Measurements from ENCODE around the gene MRPS31. TPM values are rescaled to one million over a fixed set of nuclear protein-coding genes. Genes with fewer than 3 reads are reported as not detected.
"Not testable (repeated sequence)": the region's sequence is repeated elsewhere in the genome, so short reads cannot be mapped to it uniquely, and the experiment has no call there.

MRPS31 gene
- total RNA-seq, 1 experiment from 2014 or later: 35.6 TPM

GRCh38 chr13:40764587-40765403 lies 6.2 kb downstream of the MRPS31 start:
- no peak for DNase-seq (ENCODE audit: extremely low read depth, low read depth)

GRCh38 chr13:40762849-40763248 lies 8.1 kb downstream of the MRPS31 start:
- no peak for DNase-seq (ENCODE audit: extremely low read depth, low read depth)

GRCh38 chr13:40758811-40759210 lies 12.2 kb downstream of the MRPS31 start:
- DNase-seq (ENCODE audit: extremely low read depth, low read depth): no peak

- DNase-seq (ENCODE audit: extremely low read depth, low read depth): no peak
Measured at GRCh38 chr13:40756042-40756441, 14.9 kb downstream of the MRPS31 start.

- no peak for DNase-seq (ENCODE audit: extremely low read depth, low read depth)
Measured at GRCh38 chr13:40755082-40755700, 15.8 kb downstream of the MRPS31 start.

- no peak for DNase-seq (ENCODE audit: extremely low read depth, low read depth)
Measured at GRCh38 chr13:40749327-40749726, 21.7 kb downstream of the MRPS31 start.

GRCh38 chr13:40735232-40735548 lies 35.8 kb downstream of the MRPS31 start:
- DNase-seq (ENCODE audit: extremely low read depth, low read depth): not testable (repeated sequence)

GRCh38 chr13:40734536-40735231 lies 36.3 kb downstream of the MRPS31 start:
- not testable (repeated sequence) for DNase-seq (ENCODE audit: extremely low read depth, low read depth)

GRCh38 chr13:40732658-40733057 lies 38.3 kb downstream of the MRPS31 start:
- DNase-seq (ENCODE audit: extremely low read depth, low read depth): no peak

- no peak for DNase-seq (ENCODE audit: extremely low read depth, low read depth)
Measured at GRCh38 chr13:40728595-40728994, 42.4 kb downstream of the MRPS31 start.

GRCh38 chr13:40714433-40714832 lies 56.6 kb downstream of the MRPS31 start:
- not testable (repeated sequence) for DNase-seq (ENCODE audit: extremely low read depth, low read depth)

GRCh38 chr13:40706439-40706838 lies 64.6 kb downstream of the MRPS31 start:
- no peak for DNase-seq (ENCODE audit: extremely low read depth, low read depth)

- no peak for DNase-seq (ENCODE audit: extremely low read depth, low read depth)
Measured at GRCh38 chr13:40697711-40698110, 73.3 kb downstream of the MRPS31 start.

GRCh38 chr13:40694426-40694825 lies 76.6 kb downstream of the MRPS31 start:
- no peak for DNase-seq (ENCODE audit: extremely low read depth, low read depth)

- DNase-seq (ENCODE audit: extremely low read depth, low read depth): no peak
Measured at GRCh38 chr13:40692946-40693345, 78.0 kb downstream of the MRPS31 start.

- no peak for DNase-seq (ENCODE audit: extremely low read depth, low read depth)
Measured at GRCh38 chr13:40688781-40689180, 82.2 kb downstream of the MRPS31 start.

GRCh38 chr13:40682449-40683240 lies 88.3 kb downstream of the MRPS31 start:
- DNase-seq (ENCODE audit: extremely low read depth, low read depth): no peak

- no peak for DNase-seq (ENCODE audit: extremely low read depth, low read depth)
Measured at GRCh38 chr13:40681341-40682146, 89.4 kb downstream of the MRPS31 start.

- no peak for DNase-seq (ENCODE audit: extremely low read depth, low read depth)
Measured at GRCh38 chr13:40680659-40681323, 90.2 kb downstream of the MRPS31 start.

Data from NCI-H460 (cell line).